ENCODE data around the gene EVI5.

The EVI5 gene

DNA sequence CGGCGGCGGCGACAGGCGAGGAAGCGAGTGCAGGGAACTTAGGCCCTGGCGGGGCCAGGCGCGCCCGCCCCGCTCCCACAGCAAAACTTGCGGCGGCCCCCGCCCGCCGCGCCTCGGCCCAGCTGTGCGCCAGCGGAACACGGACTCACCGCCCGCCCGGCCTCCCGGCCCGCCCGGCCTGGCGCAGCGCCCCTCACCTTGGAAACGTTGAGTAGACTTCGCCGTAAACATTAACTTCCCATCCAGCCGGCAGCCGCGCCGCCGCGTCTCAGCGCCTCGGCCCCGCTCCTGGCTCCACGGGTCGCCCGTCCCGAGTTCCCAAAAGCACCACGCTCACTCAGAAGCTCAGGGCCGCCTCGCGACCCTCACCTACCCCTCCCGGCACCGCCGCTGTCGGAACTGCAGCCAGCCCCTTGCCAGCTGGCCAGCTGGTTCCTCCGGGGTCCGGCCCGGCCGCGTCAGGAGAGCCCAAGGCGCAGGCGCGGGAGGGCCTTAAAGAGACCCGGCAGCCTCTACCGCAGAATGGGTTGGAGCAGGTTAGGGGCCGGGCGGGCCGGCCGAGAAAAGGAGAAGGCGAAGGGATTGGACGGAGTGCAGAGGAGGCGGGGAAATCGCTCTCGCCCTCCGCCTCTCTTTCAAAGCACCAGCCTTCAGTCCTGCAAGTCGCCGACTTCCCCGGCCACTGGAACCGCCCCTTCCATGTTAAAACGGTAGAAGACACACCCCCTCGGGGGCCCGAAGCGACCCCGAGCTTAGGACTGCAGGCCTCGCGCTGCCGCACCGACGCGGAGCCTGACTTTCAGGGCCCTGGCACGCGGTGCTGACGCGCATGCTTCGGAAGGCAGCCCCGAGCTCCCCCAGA lies at the start of gene EVI5:
TSS of gene EVI5 (minus strand) at position 470 of the 862 bp plus-strand sequence. CDS start 48,562 bp downstream, outside the sequence.
- peak; percentile 63 for DNase-seq

DNA sequence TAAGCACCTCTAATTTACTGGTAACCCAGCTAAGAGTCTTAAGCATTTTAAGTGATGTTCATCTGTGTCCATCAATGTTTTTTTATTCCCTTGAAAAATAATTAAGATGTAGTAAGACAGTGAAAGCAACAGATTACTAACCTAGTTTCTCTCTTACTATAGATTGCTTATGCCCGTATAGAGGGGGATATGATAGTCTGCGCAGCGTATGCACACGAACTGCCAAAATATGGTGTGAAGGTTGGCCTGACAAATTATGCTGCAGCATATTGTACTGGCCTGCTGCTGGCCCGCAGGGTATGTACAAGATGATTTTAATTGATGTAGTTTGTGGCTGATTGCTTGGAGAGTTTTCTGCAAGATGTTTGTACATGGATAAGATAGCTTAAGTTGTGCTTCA lies 49.7 kb upstream of the EVI5 start:
- DNase-seq: peak; percentile 46

DNA sequence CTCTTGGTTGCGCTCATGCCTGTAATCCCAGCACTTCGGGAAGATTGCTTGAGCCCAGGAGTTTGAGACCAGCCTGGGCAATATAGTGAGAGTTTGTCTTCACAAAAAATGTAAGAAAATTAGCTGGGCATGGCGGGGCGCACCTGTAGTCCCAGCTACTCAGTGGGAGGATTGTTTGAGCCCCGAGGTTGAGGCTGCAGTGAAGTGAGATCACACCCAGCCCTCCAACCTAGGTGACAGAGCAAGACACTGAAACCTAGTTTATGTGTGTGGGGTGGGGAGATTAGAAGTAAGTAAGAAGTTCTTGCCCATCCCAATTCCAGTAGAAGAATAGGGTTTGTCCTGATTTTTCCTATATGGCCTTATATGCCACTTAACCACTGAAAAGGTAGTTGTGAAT lies 48.9 kb upstream of the EVI5 start:
- DNase-seq: peak; percentile 32

DNA sequence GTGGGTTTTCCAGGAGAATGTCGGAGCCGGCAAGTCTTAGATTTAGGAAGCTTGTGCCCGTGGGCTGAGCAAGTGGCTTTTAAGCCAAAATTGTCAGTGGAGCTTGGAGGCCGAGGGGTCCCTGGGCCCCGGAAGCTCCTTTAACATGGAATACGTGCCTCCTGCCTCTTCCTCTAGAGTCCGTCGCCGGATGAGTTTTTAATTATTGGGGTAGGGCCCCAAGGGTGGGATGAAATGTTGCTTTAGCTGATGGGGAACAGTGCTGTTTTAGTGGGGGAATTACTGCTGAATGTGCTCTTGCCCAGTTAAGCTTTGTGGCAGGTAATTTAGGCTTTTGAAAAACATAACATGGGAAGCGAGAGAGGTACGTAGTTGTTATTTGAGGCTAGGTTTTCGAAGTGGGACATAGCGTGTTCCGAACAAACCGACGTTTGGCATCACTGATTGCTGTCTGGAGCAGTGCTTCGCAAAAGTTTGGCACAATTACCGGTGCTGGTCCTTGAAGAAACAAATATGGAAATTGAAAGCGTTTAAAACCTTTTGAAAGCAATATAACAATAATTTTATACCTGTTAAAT lies 47.7 kb upstream of the EVI5 start:
- no peak for DNase-seq

DNA sequence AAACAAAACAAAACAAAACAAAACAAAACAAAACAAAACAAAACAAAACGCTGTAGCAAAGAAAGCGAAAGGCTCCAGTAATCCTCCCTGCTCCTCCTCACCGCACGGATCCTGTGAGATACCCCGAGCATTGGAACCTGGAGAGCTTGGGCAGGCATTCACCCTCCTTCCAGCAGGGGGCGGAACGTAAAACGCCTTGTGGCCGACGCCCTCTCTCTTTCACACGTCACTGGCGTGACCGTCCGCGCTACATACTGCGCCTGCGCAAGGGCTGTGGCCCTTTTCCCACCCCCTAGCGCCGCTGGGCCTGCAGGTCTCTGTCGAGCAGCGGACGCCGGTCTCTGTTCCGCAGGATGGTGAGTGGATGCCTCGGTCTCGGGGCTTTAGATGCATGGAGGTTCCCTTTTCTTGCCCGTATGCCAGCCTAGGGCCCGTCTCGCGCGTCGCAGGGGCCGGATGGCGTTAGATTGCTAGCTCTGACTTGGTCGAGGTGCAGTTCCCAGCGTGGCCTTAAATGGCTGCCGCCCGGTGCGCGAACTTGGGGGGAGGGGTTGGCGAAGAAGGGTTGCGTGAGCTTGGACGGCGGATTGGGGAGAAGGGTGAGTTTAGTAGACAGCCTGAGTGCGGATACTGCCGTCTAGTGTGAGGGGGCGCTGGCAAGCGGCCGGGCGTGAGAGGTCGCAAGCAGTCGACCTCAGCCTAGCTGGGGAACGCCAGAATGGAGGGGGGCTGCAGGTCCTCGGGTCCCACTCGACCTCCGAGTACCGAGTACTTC lies 47.0 kb upstream of the EVI5 start, which contains the start of gene RPL5:
TSS of gene RPL5 (plus strand) at position 279 of the 775 bp plus-strand sequence. CDS start at position 354, 75 bp downstream.
- DNase-seq: peak; percentile 99

DNA sequence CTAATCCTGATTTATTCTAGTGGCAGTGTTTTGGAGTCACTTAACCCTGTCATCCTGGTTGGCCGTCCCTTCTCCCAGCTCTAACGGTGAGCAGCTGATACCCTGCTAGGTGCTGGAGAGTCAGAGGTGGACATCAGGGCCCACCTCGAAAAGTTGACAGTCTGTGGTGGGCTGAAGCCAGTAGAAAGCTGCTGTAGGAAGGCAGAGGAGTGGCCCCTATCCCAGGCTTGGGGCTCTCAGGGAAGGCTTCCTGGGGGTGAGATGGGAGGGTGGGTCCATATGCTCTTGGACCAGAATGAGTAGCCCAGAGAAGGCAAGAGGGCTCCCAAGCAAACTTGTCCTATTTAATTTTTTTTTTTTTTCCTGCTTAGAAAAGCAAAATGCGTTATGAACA lies 46.5 kb upstream of the EVI5 start:
- DNase-seq: no peak

DNA sequence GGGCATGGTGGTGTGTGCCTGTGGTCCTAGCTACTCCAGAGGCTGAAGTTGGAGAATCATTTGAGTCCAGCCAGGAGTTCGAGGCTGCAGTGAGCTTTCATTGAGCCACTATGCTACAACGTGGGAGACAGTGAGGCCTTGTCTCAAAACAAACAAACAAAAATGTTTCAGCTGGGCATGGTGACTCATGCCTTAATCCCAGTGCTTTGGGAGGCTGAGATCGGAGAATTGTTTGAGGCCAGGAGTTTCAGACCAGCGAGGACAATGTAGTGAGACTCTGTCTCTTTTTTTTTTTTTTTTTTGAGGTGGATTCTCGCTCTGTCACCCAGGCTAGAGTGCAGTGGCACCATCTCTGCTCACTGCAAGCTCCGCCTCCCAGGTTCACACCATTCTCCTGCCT lies 41.9 kb upstream of the EVI5 start:
- DNase-seq: no peak

DNA sequence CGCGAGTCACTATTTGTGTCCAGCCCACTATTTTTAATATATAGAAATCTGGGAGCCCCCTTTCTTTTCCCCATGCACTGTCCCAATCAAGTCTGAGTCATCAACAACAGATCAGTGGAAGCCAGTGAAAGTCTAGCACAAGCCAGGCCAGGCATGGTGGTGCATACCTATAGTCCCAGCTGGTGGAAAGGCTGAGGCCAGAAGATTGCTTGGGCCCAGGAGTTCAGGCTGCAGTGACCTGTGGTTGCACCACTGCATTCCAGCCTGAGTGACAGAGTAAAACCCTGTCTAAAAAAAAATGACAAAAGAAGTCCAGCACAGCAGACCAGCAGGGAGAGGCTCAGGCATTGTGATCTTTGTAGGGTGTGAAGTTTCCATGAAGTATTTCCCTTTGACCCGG lies 38.0 kb upstream of the EVI5 start:
- DNase-seq: no peak

DNA sequence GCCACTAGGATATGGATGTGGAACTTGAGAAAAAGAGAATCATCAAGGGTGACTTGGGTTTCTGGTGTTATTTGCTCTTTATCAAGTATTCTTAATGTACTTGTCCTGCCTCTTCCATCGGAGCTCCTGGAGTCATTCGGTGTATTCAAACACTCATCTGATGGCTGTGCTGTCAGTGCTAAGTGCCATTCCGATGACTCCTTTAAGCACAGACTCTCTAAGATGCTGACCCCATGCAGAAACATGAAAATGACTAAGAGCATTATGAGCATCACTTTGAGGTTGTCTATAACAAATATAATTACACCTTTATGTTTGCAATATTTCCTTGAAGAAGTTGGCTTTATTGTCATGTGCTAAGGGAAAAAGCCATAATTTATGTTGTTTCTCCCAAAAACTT lies 35.6 kb upstream of the EVI5 start:
- DNase-seq: no peak

DNA sequence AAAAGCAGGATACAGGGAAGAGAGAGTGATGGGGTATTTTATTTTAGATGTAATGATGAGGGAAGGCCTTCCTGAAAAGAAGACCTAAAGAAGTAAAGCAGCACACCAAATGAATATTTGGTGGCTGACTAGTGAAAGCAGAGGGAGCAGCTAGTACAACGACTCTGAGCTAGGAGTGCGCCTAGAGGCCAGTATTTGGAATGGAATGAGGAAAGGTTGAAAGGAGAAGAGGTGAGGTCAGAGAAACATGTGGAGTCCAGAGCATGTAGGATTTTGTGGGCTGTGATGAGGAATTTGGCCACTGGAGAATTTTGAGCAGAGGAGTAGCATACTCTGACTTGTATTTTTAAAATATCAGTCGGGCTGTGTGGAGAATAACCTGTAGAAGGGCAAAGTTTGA lies 35.1 kb upstream of the EVI5 start:
- DNase-seq: no peak

DNA sequence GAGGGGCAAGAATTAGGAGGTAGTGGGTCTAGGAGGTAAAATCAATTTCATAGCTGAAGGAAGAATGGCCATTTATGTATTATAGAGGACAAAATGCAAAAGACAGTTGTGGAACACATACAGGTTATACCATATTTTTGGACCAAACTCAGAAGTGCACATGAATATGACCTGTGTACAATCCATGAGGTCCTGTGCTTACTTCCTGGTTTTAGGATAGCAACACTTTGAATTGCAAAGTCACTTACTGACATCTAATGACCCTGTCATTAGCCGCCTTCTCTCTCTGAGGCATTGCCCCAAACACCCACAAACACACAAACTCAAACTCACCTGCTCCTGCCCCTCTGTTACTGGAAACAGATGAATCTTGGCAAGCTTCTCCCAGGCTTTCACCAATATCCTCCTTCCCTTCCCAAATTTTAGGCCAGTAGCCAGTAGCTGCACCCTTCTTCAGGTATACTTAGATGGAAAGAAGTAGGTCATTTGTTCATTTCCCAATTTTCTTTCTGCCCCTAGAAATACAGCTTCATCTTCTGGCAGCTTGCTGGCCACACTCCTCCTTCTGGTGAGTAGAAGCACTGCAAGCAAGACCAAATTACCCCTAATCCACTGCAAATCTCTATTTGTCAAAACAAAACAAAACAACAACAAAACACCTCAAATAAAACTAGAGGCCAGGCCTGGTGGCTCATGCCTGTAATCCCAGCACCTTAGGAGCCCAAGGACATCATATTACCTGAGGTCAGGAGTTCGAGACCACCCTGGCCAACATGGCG lies 33.3 kb upstream of the EVI5 start:
- peak; percentile 44 for DNase-seq

DNA sequence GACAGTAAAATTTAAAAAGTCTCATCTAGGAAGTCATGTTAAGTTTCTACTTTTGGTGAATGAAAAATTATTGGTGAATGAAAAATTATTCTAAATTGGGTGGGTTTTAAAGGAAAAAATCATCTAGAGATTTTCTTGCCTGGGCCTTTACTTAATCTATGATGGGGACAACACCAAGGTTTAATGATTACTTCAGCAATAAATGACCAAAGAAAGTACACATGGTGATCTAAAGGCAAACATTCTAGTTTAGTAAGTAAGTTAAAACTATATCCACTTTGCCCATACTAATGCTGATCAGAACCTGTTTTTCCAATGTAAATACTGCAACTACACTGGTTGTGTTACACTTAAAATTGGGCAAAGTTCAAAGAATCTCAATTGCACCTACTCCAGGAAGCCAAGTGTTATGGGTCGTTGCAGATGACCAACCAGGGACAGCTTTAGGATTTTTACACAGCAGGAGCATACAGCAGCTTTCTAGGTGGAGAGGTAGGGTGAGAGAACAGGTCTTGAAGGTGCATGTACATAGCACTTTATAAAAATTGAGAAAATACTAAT lies 32.3 kb upstream of the EVI5 start:
- no peak for DNase-seq

DNA sequence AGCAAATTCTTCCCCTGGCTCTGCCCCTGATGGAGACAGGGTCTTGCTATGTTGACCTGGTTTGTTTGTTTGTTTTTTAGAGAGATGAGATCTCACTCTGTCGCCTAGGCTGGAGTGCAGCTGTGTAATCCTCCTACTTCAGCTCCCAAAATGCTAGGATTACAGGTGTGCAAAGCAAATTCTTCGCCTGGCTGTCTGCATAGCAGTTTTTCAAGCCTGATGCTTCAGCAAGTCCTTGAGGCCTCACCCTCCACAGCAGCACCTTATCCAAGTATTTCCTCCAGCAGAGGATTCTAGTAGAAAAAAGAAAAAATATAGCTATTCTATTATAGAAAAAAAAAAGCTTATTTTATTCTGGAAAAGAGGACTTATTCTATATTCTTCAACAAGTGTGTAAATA lies 31.8 kb upstream of the EVI5 start:
- no peak for DNase-seq

DNA sequence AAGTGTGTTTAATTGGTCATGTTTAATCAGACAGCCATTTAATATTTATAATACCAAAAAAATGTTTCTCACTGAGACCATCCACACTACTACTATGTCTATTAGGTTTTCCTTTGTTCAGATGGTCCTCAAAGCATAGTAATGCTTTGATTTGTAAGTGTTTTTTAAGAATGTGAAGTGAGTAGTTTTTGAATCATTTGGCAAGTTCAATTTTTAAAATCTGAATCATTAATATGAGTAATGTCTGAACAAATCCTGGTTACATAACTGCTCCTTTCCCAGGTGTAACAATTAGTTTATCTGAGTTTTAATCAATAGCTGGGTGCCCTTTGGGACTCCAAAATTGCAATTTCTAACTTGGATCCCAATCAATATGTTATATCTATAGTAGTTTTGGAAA lies 23.5 kb upstream of the EVI5 start:
- no peak for DNase-seq

DNA sequence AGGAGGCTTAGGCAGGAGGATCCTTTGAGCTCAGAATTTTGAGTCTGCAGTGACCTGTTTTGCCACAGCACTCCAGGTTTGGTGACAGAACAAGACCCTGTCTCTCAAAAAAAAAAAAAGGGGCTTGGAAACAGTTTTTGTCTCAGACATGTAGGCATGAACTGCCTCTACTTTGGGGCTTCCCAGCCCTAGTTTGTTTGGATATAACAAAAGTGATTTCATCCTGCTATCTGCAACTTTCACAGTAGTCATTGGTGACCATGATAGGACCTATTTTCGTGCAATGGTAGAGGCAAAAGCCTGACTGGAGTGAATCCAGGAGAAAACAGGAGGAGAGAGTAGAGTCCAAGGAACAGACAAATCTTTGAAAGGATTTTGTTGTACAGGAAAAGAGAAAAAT lies 20.3 kb upstream of the EVI5 start:
- DNase-seq: no peak

DNA sequence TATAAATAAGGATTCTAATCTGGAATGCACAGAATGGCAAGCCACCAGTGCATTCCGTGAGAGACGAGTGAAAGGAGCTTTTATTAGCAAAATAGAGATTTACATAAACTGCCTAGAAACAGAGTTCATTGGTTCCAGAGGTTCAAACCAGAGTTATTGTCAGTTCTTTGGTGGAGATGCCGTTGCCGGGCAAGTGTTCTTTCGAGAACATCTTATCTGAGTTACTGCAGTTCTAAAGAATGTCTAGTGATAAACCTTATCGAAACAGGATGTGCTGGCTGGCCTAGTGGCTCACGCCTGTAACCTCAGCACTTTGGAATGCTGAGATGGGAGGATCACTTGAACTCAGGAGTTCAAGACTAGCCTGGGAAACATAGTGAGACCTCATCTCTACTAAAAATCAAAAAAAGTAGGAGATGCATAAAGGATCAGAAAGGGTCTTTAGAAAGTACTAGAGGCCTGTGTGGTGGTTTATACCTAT lies 19.9 kb upstream of the EVI5 start:
- no peak for DNase-seq

DNA sequence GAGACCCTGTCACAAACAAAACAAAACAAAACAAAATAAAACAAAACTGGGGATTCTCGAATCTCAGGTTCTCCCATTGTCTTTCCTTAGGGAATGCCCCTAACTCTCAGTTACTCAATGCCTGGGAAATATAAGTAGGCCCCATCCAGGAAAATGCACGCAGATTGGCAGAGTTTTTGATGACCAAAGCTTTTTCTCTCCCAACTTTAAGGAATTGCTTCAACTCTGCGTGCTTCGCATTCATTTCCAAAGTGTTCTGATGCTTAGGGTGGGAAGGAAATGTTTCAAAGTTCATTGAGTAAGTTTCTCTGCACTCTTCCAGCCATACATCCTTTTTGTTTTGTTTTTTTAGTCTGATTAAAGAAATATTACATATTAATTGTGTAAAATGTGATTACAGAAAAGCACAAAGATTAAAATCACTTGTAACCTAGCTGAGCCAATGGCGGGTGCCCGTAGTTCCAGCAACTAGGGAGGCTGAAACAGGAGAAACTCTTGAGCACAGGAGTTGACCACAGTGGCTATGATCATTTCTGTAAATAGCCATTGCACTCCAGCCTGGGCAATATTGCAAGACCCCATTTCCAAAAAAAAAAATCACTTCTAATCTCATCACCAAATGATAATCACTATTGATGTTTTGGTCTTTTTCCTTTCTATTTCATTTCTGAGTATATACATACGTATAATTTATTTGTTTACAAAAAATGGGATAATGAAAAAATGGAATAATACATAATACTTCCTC lies 18.4 kb upstream of the EVI5 start:
- no peak for DNase-seq

DNA sequence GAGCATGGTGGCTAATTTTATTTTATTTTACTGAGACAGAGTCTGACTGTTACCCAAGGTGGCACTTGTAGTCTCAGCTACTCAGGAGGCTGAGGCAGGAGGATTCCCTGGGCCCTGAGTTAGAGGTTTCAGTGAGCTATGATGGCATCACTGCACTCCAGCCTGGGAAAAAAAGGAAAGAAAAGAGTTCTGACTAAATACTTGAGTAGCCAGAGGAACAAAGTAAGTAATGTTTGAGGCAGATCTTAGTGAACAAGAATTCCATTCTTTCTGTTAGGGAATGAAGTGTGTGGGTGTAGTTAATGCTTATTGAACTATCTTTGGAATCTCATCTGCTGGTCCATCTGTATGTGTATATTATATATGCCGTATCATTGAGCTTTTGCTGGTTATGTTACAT lies 13.1 kb upstream of the EVI5 start:
- DNase-seq: no peak

DNA sequence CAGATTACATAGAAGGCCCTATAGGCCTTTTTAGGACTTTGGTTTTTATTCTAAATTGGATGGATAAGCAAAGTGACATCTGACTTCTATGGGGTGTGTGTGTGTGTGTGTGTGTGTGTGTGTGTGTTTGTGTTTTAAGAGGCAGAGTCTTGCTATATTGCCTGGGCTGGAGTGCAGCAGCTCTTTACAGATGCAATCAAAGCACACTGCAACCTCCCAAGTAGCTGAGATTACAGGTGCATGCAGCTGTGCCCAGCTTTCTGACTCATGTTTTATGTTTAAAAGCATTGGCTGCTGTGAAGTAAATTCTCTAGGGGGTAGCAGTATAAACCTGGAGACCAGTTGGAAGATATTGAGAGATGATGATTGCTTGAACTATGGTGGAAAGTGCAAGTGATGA lies 12.4 kb upstream of the EVI5 start:
- DNase-seq: no peak

DNA sequence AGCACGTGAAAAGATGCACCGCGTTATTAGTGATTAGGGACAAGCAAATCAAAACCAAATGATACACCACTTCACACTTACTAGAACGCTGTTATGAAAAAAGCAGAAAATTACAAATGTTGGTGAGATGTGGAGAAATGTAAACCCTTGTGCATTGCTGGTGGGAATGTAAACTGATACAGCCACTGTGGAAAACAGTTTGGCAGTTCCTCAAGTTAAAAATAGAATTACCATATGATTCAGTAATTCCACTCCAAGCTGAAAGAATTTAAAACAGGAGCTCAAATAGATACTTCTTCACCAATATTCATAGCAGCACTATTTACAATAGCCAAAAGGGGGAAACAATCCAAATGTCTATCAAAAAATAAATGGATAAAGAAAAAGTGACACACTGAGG lies 10.3 kb upstream of the EVI5 start:
- no peak for DNase-seq

DNA sequence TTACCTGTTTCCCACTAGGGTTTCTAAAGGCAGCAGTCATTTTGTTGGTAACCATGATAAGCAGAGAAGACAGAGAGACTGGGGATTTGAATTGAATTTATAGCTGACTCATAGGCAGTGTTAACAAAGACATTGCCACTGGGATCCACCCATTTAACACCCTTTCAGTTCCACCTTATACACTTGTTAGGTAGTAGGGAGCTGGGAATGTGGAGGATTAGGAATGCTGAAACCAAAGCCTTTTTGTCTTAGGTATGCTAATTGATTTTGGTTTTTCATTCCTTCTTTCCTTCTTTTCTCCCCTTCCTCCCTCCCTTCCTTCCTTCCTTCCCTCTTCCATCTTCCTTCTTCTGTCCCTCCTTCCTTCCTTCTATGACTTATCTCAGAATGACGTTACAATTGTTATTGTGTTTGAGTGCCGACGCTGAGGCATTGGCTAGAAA lies 7.5 kb upstream of the EVI5 start:
- no peak for DNase-seq

All from activated CD4-positive, alpha-beta T cell treated with anti-CD3 and anti-CD28 coated beads, Interleukin-10, Interleukin-2, amounts not matched to agents 100 ng/mL and 50 ng/mL, durations not matched to agents 16 hours and 8 hours (primary cell).